Measurements from ENCODE around the gene DGLUCY.

GRCh38 chr14:91190853-91191252, 77.0 kb downstream of the DGLUCY start:
- TF ChIP-seq CTCF (CRISPR knock-in tag; IDR thresholded peaks at IDR 0.05) (no peak), CEBPB (IDR thresholded peaks at IDR 0.05; ENCODE audit: borderline replicate concordance, low read depth, low read length) (no peak), POLR2AphosphoS5 (IDR thresholded peaks at IDR 0.05; ENCODE audit: low read depth, low read length) (no peak), SMC3 (IDR thresholded peaks at IDR 0.05; ENCODE audit: low read length) (no peak)

Data from HepG2 (cell line).